HG03442 (cell line): ENCODE measurements around the gene HUWE1.

Source experiments
- ATAC-seq: cut with Tn5 transposase; IDR thresholded peaks from one replicate; pipeline ENCODE4 v1.9.1; 2021; ENCODE audit warnings: mild to moderate bottlenecking, moderate library complexity; ENCODE audit not compliant: unreplicated experiment

The HUWE1 gene

DNA sequence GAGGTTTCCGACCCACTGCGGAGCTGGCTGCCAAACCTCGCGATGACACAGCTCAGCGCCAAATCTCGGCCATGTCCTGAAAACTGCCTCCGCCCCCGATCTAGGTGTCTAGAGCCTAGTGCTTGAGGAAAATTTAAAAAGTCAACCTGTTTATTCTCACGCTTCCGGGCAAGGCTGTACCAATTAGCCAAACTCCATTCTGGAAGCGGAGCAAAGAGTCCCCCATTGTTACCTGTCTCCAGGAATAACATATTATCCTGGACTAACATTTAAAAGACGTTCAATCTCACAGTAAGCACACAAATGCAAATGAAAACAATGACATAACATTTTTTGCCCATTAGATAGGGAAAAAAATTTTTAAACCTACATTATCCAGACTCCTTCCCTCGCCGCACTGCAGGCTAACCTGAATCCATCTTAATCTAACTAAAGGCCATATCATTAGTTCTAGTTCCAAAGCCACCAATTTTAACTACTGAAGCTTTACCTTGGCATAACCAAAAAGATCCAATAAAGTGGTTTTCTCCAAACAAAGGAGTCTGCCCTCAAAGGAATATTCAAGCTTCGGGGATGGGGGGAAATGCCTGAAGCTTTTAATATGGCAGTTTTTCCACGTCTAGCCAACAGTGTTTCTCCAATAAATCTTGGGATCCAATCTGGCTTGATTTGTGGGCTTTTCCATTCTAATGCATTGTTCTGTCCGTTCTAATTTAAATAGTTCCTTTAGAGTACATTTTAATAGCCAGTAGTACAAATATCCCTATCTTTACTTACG, 1.9 kb downstream of the HUWE1 start:
- ATAC-seq, result peak; percentile 64

DNA sequence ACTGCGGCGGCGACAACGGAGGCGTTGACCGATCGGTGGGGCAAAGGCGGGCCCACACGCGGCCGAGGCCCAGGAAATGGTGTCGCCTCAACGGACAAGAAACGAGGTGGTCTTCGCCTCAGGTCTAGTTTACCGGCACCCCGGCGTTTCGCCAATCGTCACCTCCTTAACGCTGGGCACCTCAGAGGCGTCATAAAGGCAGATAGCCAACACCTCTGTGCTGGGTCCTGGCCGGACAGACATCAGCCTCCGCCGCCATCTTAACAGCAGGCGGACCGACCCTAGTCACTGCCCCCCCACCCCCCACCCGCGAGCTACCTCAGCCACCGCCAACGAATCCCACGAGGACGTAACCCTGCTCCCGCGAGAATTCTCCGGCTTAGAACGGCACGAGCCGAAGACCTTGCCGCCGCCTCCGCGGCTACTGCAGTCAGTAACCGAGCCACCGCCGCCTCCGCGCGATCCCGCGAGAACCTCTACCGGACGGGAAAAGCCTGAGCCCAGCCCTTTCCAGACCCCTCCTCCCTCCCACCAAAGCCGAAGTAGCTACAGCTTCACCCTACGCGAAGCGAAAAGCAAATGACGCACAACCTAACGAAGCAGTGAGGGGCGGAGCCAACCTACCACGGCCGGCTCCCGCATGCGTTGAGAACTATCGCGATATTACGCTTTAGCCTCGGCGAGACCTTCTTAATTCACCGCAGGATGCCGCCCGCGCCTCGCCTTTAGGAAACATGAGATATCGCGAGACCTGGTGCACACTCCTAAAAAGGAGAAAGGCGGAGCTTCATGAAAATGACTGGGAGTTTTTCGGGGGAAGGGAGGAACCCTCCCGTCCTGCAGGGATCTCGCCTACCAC, 2.7 kb downstream of the HUWE1 start:
- ATAC-seq, result peak; percentile 66

DNA sequence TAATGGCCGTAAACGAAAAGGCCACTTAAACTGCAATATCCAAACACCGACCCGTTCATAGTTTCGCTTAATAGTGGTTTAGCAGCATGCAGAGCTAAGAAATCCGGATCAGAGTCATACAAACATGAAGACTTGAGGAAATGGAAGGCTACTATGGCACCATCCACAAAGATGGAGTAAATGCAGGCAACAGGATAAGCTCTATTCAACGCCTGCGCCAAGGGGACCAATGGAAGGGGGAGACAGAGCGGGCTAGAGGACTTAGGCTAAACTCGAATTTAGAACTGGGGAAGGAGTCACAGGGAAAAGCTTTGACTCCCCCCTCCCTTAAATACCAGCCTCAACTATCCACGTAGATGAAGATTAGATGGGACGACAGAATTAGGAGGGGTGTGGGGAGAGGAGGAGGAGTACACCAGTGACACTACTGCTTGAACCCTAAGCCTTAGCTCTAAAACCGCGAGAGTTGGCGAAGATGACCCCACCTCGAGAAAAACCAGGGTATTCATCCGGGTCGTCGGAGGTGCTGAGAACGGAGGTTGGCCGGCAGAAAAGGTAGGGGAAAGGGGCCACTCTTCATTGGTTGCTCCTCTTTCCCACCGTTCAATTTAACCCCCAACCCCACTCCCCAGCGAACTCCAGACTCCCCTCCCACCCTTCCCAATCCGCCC, 3.5 kb downstream of the HUWE1 start:
- ATAC-seq, result no peak

DNA sequence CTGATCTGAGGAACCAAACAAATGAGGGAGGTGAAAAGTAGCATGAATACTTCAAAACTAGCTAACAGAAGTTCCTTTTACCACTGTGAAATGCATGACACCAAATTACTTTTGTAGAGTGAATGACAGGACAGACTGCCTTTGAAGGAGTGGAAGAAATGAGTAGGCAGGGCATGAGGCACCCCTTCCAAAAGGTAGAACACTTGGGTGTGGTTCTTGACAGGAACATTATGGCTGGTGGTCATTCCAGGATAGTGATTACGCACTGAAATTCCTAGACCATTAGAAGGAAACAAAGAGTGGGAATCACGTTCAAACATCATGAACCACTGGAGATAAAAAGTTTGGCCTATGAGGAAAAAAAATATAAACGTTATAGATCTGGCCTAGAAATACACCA, 4.9 kb downstream of the HUWE1 start:
- no peak for ATAC-seq

DNA sequence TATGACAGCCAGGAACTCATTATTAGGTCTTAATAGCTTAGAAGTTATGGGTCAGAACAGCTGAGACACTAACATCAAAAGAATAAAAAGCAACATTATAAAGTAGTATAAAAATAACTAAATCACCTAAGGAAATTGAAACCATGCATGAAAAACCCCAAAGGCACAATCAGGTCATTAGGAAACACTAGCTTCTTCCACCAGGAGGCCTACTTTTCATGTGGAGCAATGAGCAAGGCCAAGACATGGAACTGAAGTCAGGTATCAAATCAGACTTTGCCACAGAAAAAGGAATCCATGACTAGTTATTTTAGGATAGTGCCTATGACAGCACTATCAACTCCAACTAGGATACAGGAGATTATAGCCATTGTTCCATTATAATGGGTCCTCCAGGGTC, 7.9 kb downstream of the HUWE1 start:
- ATAC-seq, result no peak

DNA sequence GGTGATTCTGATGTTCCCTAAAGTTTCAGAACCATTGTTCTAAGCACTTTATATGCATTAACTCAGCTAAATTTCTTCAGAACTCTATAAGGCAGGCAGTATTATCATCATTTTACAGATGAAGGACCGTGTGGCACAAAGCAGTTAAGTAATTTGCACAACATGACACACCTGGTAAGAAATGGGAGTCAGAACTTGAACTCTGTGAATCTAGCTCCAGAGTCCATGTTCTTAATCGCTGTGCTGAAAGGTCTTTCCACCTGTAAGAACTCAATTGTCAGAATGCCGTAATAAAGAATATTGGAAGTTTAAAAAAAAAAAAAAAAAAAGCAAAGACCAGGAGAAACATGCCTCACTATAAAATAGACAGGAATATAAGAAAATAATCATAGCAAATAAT, 9.2 kb downstream of the HUWE1 start:
- ATAC-seq, result no peak

DNA sequence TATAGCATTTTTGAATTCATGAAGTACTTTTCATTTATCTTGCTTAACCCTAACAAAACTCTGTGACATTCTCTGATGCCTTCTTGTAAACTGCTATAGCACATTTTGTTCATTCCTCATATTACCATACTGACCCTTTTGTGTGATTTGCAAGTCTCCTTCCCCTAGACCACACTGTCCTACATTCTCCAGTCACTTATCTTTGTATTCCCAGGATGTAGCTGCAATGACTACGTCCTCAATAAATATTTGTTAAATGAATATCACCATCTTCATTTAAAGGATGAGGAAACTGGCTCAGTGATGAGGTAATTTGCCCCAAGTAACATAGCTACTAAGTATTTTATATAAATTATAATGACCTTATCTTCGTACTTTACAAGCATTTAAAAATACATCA, 11.9 kb downstream of the HUWE1 start:
- no peak for ATAC-seq

DNA sequence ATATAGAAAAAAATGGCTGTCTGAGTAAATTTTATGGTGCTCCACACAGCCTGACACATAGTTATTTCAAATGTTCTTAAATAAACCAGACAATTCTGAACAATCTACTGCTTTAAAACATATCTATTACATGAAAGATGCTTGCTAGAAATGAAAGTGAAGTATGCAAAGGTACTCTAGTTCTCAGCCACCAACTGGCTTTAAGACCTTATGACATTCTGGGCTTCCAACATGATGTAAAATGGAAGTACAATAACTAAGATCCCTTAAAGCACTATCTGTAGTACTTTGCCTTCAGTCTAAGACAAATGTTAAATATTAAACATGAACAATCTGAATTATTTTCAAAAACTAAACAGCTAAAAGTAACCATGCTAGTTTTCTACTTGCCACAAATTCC, 17.3 kb downstream of the HUWE1 start:
- no peak for ATAC-seq

DNA sequence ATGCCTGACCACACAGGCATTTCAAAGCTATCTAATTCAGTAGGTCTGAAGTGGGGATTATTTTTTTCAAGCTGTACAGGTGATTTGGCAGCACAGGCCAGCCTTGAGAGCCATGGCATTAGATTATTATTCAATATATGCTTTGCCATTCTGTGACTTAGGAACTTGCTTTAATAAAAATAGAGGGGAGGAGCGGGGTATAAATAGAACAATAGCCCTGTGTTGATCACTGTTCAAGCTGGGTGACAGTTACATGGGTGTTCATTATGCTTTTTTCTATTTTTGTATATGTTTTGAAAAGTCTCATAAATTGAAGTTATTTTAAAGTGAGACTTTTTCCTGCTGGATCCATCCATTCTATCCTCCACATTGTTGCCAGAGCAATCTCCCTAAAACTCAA, 20.3 kb downstream of the HUWE1 start:
- ATAC-seq, result no peak

DNA sequence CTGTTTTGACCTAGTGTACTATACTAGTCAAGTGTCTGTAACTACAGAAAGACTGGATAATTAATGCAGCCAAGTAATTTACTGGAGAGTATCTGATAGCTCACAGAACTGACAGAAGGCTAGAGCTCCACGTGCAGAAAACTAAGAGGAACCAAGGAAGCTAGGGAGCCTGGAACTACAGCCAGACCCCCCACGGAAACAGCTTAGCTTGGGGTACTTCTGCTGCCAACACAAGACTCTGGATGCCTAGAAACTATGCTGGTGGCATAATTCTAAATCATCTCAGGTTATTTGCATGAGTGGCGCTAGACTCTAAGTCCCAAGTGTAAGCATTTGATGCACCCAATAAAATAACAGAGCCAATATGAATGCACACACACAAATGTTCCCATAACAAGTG, 26.5 kb downstream of the HUWE1 start:
- ATAC-seq, result no peak

DNA sequence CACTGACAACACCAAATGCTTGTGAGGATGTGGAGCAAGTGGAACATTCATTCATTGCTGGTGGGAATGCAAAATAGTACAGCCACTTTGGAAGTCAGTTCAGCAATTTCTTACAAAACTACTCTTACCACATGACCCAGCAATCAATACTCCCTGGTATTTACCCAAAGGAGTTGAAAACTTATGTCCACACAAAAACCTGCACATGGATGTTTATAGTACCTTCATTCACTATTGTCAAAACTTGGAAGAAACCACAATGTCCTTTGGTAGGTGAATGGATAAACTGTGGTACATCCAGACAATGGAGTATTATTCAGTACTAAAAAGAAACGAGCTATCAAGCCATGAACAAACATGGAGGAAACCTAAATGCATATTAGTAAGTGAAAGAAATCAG, 27.5 kb downstream of the HUWE1 start:
- no peak for ATAC-seq

DNA sequence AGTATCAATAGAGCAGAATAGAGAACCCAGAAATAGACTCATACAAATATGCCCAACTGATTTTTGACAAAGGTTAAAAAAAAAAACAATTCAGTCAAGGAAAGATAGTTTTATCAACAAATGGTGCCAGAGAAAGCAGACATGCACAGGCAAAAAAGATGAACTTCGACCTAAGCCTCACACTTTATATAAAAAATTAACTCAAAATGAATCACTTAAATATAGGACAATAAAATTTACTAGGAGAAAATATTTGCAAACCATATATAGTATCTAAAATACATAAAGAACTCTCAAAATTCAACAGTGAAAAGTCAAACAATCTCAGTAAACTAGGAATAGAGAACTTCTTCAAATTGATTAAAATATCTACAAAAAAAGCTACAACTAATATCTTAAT, 29.7 kb downstream of the HUWE1 start:
- ATAC-seq, result no peak

DNA sequence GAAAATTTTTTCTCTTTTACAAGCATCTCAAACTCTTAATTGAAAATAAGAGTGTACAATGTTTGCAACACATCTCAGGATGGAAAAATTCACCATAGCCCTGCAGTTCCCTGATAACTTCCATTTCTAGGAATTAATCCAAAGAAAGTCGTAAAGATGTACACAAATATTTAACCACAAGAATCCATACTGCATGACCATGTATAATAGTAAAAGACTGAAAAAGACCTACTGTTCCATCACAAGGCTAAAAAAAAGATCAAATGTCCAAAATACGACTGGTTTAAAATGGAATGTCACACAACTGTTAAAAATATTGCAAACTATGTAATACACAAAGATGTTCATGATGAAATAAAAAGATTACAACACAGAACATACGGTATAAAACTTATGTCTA, 32.1 kb downstream of the HUWE1 start:
- ATAC-seq, result no peak

DNA sequence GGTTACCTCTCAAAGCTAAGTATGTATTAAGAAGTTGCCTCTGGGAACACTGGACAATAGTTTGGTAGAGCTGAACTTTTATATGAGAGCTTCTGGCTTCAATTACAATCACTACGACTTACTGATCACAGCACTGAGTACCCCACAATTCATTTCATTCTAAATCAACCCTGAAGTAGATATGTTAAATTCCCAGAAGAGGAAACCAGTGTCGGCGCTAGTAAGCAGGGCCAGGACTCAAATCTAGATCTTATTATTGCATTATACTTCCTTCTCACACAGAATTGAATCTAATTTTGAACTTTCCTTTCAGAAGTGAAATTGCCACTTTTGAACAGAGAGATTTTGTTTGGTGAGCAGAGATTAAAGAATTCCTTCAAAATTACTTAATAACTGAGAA, 41.8 kb downstream of the HUWE1 start:
- no peak for ATAC-seq

DNA sequence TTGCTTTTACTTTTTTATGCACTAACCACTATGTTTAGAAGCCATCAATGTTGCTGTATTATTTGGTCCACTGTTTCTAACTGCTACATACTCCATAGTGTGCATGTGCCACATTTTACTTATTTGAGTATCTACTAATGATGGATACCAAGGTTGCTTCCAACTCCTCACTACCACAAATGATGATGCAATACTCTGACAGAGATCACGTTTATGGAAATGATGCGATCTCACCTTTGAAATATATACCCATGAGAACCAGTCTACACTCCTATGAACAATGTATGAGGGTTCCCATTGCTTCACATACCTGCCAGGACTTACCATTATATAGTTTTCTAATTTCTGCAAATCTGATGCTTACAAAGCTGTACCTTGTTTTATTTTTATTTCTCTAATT, 44.2 kb downstream of the HUWE1 start:
- no peak for ATAC-seq

DNA sequence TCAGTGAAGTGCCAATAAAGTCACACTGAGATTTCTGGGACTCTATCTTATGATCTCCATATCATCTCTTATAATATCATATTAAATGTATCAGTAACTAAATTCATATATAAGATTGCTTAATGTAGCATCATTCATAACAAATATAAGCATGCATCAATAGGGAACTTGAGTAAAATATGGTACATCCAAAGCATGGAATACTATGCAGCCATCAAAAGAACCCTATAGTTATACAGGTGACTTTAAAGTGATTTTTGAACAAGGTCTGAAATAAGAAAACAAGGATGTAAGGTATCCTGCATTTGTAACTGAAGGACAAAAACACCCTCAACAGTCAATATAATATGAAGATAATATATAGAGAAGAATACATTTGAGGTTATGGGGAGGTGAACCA, 47.3 kb downstream of the HUWE1 start:
- ATAC-seq, result no peak

DNA sequence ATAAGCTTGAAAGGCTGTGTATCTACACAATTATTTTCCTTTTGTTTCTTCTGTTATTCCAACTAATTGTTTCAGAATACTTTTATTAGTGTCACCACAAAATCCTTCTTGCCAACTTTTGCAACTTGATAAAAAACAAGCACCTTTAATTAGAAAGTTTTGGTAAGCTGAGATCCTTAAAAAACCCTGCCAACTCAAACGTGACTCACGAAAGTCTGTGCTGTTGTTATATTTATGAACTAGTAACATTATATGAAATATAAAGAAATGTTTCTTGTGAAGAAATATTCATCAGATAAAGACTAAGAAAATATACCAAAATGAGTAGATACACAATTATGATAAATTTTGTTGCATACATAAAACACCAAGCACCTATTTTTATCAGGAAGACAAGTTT, 49.0 kb downstream of the HUWE1 start:
- no peak for ATAC-seq

DNA sequence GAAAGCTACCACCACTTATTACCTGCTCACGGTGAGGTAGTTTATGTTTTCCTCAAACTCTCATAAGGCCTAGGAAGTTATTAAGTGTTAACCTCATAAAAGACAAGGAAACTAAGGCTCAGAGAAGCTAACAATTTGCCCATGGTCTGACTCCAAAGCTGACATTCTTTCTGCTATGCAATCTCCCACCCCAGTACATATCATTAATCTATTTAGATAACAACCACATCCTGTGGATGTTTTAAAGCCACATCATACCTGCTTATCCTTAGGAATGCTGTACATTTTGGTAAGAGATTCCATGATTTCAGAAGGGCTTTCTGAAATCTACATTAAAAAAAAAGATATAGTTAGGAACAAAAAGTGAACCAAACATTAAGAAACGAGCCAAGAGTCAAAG, 55.4 kb downstream of the HUWE1 start:
- ATAC-seq, result no peak

DNA sequence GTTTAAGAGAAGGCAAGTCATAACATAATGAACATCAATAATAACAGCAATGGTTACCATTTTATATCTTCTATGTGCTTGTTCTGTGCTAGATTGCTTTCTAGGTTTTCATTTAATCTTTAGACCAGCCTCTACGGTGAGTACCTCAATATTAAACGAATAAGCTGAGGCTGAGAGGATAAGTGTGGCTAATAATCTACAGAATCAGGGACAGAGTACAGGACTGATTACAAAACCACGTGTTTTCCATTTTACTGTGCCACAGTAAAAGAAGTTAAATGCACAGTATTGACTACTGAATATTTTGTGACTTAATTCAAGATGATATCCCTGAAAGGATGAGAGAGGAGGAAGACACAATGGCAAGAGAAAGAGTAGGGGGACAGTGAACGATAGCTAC, 56.3 kb downstream of the HUWE1 start:
- no peak for ATAC-seq

DNA sequence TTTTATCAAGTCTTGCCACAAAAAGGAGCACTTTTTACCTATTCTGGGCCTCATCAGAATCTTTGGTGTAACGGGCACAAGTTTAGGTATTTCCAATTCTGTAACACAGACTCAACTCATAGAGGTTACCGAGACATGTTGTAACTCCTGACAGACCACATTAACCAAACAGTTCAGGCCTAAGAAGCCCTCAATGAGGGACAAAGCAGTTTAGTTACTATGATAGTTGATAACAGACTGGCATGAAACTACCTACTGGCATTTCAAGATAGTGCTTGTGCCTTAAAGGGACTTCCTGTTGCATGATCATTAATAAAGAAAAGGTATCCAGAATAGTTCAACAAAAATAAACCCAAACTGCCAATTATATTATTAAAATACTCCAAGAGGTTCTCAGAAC, 64.1 kb downstream of the HUWE1 start:
- no peak for ATAC-seq

DNA sequence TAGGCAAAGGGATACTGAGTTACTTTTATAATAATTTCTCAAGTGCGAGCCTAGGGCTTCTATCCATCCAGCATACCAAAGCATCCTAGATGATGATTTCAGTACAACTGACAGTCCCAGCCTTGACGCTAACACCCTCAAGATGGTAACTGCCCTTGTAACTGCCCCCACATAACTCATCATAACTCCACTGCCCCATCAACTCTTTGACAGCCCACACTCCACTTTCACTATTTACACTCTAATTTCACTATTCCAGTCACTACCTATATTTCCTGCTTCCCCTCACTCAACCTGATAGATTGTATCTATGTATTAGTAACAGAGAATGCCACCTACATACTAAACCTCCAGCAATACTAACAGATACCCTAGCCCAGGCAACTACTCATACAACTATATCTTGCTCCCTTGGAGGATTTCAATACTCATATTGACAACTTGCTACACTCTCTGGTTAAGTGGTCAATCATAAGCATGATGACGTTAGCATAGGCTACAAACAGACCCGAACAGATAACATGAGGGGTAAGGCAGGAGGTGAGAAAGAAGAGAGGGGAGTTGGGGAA, 65.0 kb downstream of the HUWE1 start:
- ATAC-seq, result no peak

DNA sequence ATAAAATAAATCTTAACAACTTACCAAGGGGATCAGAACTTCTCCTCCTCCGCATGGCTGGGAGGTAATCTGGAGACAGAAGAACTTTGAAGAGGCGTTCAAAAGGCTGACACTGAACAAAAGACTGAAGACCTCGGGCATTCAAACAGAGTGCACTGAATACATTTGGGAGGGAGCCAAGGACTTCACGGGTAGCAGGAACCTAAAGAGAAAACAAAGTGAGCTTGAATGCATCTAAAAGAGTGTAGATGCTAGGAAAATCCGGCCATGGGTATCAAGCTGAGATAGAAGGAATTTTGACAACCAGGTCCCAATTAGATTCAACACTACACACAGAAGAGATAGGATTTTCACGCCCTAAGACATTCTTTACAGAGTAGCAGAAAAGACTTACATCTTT, 69.6 kb downstream of the HUWE1 start:
- ATAC-seq, result no peak
